Stimulated activated CD8-positive, alpha-beta memory T cell treated with anti-CD3 and anti-CD28 coated beads, Interleukin-7, amount 100 ng/mL, for 48 hours (primary cell): ENCODE results near the gene PTAFR.
"Not testable (repeated sequence)": the region's sequence is repeated elsewhere in the genome, so short reads cannot be mapped to it uniquely, and the experiment has no call there.

Source experiments
- DNase-seq, 2 donors: peaks; one replicate each; pipeline ENCODE4 v3.0.0-alpha.2; 2020; ENCODE audit warnings: low read depth in 1 of 2; ENCODE audit errors: extremely low read depth in 1 of 2

Gene PTAFR

DNA sequence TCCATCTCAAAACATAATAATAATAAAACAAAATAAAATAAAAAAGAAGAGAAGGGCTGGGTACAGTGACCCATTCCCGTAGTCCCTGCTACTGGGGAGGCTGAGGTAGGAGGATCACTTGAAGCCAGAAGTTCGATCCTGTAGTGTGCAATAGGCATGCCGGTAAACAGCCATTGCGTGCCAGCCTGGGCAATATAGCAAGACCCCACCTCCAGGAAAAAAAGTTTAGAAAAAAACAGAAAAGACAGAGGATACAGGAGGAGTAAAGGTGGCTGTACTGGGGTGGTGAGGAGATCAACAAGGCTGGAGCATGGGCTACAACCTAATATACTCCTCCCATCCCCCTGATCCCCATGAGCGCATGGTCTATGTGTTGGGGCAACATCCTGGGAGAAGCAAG, 30.8 kb downstream of the PTAFR start:
- DNase-seq, result no peak

DNA sequence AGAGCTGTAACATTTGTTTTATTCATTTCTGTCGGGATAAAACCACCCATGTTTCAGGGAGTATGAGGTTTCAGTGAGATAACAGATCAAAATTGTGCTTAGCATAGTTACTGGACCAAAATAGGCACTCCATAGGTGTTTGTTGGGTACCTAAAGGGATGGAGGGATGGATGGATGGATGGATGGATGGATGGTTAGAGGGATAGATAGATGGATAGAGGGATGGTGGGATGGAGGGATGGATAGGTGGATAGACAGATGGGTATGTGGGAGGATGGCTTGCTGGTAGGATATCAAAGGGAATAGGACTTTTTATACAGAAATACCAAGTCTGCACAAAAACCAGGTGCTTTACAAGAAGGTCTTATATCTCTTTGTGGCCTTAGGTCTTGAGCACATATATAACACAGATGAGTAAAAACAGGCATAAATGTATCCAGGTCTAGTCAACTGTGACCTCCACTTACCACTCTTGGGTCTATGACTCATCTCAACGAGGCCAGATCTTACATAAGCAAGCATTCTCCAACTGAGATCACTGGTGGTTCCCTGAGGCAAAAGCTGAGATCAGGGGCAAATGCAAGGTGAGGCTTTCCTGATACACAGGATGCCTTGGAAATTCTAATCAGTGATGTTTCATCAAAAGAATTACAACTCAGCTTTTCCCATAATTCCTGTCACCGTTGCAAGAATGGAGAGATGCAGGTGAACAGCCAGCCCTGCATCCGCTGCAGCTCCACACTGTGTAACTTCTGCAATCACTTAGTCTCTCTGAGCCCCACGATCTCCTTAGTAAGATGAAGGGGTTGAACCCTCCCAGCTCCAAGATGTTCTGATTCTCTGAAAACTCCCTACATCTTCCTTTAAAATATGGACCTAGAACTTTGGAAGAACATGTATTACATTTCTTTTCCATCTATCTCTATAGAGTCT, 32.0 kb downstream of the PTAFR start:
- peak in 1 of 2 donors; percentile 32 for DNase-seq

DNA sequence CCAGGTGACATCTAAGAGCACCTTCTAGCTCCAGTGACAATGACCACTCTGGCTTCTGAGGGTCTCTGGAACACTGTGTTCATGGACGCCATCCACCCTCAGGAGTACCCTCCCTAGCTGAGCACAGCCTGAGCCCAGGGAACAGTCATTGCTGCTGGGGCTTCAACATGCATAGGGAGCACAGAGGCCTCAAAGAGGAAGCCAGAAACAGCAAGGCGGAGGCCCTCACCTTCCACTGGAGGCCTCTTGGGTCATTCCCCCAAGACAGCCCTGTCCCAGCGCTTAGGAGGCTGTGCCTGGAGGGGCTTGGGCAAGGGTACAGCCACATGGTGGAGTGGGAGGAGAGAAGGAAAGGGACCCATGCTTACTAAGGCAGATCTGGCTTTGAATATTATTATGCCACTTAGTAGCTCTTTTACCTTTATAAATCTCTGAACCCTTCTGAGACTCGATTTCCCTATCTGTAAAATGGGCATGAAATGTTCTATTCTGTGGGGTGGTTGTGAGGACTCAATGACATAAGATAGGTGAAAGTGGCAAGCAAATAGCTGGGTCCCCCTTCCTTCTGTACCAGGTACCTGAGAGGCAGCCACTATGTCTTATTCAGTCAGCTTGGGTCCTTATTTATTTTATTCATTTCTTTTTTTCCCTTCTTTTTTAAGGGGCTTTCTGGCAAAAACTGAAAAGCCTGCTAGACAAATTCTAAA, 32.8 kb downstream of the PTAFR start:
- no peak for DNase-seq

DNA sequence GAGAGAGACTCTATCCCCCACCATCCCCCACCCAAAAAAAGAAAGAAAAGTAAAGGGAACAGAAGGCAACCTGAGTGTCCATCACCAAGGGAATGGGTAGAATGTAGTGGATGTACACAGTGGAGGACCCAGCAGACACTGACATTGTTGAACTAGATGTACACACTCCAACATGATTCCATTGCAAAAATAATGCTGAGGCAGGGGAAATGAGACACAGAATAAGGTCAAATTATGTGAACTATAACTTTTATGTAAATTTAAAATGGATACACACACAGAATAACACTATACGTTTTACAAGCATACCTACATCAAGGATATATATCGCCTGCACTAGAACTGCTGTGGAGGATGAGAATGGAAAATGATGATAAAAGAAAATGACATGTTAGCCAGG, 34.8 kb downstream of the PTAFR start:
- no peak for DNase-seq

DNA sequence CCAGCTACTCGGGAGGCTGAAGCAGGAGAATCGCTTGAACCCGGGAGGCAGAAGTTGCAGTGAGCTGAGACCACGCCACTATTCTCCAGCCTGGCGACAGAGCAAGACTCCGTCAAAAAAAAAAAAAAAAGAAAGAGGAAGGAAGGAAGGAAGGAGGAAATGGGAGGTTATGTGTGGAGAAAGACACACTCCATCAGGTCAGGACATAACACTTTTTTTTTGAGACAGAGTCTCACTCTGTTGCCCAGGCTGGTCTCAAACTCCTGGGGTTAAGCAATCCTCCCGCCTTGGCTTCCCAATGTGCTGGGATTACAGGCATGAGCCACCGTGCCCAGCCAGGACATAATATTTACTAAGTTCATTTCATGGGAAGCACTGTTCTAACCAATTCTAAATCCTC, 36.6 kb downstream of the PTAFR start:
- not testable (repeated sequence) for DNase-seq

DNA sequence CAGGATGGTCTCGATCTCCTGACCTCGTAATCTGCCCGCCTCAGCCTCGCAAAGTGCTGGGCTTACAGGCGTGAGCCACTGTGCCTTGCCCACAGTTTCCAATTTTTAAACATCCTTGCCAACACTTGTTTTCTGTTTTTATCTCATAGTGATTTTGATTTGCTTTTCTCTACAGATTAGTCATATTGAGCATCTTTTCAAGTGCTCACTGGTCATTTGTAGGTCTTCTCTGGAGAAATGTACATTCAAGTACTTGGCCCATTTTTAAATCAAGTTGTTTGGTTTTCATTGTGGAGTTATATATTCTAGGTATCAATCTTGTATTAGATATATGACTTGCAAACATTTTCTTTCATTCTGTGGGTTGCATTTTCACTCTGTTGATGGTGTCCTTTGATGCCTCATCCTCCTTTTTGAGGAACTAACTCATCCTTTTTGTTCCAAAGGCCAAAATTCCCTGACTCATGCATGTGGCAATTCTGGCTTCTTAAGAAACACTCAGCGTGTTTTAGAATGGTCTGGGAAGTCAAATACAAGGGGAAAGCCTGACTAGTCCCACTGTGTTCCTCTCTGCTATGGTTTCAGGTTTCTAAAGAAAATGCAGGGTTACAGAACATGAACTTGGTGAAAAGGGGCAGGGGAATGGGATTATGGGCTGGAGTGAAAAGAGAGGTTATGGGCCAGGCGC, 37.3 kb downstream of the PTAFR start:
- no peak for DNase-seq

DNA sequence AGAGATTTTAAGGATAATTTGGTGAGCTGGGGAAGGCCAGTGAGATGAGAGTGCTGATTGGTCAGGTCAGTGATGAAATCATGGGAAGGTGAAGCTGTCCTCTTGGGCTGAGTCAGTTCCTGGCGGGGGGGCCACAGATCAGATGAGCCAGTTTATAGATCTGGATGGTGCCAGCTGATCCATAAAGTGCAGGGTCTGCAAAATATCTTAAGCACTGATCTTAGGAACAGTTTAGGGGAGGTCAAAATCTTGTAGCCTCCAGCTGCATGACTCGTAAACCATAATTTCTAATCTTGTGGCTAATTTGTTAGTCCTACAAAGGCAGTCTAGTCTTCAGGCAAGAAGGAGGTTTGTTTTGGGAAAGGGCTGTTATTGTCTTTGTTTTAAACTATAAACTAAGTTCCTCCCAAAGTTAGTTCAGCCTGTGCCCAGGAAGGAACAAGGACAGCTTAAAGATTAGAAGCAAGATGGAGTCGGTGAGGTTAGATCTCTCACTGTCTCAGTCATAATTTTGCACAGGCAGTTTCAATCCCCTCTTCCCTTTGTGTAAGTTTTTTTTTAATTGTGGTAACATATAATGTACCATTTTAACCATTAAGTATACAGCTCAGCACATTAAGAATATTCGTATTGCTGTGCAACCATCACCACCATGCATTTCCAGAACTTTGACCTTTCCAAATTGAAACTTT, 39.4 kb downstream of the PTAFR start:
- no peak for DNase-seq

DNA sequence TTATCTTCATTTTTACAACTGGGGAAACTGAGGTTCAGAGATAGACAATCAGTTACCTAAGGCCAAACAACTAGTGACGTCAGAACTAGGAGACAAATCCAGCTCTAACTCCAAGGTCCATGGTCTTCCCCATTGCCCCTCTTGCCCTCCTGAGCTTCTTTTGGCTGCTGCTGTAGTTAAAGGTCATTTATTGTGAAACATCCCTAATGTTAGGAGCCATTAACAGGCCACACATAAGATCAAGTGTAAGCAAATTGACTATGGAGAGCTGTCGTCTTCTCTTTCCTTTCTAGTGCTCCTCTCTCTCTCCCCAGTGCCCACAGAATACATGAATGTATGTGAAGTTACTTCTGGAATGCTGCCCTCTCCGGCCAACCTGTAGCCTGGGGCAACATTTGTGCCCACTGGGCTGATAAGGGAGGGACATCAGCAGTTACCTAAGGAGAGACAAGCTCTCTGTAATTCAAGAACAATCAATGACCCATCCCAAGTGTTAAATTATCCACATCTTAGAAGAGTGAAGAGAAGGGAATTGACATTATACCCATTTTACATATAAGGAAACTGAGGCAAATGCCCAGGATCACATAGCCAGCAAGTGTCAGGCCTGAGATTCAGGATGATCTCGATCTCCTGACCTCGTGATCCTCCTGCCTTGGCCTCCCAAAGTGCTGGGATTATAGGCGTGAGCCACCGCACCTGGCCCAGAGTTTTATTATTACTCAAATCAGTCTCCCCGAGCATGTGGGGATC, 40.1 kb downstream of the PTAFR start:
- no peak for DNase-seq

DNA sequence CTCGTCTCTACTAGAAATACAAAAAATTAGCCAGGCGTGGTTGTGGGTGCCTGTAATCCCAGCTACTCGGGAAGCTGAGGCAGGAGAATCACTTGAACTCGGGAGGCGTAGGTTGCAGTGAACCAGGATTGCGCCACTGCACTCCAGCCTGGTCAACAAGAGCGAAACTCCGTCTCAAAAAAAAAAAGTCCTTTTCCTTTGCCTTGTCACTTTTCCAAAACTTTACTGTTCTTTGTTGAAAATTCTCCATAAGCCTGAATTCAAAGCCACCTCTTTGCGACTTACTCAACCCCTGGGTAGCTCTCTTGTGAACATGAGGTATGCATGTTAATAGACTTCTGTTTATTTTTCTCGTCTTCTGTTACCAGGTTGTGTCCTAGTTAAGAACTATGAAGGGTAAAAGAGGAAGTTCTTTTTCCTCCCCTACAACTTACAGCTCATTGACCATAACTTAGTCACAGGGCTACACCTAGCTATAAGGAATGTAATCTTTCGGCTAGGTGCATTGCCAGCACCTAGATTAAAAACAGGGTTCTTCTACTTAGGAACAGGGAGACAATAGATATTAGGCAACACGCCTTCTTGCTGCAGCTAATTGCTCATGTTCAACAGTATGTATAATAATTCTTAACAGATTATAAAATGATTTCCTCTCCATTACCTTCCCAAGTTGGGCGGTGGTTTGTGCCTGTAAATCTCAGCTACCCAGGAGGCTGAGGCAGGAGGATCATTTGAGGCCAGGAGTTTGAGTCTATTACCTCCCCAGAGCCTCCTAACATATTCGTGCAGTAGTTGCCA, 40.9 kb downstream of the PTAFR start:
- no peak for DNase-seq

DNA sequence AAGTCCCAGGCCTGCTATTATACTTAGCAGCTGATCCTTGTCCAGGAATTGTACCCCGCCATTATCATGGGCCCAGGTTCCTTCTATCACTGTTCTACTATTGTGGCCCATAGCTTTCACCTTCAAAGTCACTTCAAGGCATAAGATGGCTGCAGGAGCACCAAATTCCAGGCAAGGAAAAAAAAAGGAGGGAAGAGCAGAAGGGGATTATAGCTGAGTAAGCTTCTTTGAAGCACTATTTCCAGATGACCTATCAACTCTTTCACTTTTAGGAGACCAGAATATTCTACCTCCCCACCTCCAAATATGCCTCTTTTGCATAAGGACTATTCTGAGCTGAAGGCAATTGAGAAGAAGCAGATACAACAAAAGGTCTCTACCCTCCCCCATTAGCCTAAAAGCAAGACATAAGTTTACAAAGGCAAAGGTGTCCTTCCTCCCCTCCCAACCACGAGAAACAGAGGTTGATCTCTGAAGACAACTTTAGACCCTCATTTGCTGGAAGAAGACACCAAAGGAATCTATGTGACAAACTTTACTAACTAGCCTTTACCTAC, 41.8 kb downstream of the PTAFR start:
- no peak for DNase-seq

DNA sequence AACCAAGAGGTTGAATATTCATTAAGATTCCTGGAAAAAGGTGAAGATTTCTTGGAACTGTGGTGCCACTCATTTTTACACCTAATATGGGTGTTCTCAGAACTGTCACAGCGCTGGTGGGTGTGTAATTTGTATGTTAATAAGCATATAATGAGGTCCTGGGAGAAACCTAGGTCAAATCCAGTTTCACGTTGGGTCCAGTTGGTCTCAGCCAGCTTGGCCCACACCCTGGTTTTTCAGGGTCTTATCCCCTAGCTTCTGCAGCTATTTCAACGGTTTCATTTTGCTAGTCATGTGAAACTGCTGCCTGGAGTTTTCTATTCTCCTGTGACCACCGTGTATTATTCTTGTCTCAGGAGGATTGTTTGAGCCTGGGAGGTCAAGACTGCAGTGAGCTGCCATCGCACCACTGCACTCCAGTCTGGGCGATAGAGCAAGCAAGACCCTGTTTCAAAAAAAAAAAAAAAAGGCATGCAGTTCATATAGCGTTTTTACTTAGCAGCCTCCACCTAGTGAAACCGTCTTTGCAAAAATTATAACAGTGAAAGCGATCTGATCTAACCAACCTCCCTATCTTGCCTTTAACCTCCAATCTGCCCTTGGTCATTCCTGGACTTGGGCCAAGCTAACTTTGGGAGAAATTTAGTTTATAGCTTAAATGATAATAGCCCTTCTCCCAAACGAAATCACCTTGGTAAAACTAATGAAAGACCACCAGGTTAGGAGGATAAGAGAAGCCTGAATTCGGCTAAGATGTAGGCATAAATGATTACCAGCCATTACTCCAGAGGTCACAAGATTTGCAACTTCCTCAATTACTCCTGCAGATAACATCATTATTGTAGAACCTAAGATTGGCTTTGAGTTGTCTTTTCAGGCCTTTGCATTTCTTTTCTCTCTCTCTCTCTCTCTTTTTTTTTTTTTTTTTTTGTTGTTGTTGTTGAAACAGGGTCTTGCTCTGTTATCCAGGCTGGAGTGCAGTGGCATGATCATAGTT, 44.0 kb downstream of the PTAFR start:
- no peak for DNase-seq

DNA sequence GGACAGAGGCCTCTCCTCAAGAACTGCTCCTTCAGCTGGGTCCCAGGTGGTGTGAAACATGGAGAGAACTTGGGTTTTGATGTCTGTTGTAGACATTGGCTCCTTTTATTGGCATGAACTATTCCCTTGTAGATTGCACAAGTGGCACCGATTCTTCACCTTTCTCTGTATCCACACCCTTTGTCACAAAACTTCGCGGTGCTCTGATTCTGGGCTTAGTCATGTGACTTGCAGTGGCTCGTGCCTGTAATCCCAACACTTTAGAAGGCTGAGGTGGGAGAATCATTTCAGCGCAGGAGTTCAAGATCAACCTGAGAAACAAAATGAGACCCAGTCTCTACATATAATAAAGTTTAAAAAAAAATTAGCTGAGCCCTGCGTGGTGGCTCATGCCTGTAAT, 45.6 kb downstream of the PTAFR start:
- no peak for DNase-seq

DNA sequence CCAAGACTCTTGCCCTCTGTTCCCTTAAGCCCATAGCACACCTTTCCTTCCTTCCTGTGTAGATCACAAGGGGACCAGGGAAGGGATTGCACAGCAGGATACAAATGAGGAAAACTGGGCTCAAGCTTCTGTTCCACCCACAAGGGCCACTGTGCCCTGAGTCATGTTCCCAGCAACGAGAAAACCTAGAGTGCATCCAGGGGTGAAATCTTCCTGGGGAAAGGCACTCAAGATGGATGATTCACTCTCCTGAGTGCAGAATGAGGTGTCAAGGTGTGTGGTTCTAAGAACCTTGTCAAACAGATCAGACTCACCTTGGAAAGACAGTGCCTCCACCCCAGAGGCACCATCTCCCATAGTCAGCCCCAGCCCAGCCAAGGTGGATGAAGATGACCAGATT, 47.3 kb downstream of the PTAFR start:
- DNase-seq, result no peak

DNA sequence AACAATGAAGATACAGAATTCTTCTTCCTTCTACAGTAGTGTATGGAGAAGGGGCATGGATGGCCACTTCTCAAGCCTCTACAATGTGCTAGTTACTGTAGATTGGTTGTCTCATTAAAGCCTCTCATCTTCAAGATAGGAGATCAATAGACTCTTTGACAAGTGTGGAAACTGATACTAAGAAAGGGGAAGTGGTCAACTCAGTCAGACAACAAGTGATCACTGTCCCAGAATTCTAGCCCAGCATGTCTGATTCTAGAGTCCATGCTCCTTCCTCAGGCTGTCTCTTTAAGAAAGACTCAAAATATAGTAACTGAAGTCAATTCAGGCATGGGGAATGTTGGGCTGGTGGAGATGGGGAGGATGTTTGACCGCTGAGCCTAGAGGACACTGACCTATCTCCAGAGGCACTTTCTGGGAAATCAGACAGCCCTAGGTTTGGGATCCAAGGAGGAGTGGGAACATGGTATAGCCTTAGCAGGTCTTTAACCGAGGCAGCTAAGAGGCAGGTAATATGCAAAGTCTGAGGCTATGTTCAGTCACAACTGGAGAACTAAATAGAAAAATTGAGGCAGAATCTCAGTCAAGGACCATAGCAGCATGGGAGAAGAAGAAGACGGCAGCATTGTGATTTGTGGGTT, 48.8 kb downstream of the PTAFR start:
- DNase-seq, result no peak

DNA sequence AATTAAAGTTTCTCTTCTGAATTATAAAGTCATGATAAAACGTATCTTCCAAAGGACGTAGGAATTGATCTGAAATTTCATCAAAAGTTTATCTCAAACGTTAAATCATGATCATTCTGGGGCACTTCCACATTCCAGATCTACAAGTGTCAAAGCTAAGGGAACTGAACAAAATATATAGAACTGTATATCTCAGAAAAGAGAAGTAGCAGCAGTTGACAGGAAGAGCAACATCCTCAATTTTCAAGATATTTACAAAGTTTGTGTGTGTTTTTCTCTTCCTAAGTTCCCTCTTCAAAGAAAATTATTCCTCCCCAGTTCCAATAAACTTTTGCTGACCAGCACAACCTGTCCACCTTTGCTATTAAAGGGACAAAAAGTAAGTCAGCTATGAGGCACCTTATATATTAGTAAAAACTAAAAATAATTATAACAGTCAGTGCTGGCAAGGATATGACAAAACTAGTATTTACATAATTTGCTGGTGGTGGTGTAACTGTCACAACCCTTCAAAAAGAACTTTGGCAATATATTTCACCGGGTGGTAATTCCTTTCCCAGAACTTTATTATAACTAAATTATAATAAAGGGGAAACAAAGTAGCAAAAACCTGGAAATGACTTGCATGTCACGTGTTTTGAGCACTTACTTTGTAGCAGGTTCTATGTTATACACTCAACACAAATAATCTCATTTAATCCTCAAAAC, 49.6 kb downstream of the PTAFR start:
- DNase-seq, result no peak

DNA sequence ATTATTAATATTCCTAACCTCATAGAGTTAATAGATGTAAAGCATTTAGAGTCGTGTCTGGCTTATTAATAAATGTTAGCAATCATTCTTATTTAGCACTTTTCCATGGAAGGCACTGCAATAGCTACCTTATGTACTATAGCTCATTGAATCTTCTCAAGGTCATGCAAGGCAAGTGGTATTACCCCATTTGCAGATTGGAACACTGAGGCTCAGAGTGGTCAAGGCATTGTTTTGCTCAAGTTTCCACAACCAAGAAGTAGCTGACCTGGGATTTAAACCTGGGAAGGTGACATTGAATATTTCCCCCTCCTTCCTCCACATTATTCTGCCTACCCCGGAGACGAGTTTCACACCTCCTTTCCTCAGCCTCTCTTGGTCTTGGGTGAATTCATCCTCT, 50.3 kb downstream of the PTAFR start:
- no peak for DNase-seq

DNA sequence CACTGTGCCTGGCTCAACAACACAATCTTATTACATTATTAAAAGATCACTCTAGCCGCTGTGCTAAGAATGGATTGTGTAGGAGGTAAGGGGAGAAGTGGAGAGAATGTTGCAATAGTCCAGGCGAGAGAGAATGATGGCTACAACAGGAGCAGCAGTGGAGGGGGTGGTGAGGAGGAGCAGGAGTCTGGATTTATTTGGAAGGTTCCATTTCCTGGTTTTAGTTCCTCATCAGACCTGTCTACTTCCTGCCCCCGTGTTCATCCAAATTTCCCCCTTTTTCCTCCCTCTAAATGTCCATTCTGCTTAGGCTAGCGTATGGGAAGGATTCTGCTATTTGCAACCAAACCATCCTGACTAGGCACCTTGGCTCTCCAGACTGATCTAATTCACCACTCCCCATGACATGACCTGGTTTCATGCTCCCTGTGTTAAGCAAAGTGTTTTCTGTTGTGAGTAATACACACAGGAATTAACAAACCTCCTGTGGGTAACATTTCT, 53.0 kb downstream of the PTAFR start:
- DNase-seq, result no peak
